H9 (cell line): ENCODE data around the gene HM13. TPM values are rescaled to one million over a fixed set of nuclear protein-coding genes. Genes with fewer than 3 reads are reported as not detected.

Source experiments
- DNase-seq: peaks from one replicate; pipeline ENCODE4 v3.0.0-alpha.2; 2017
- H2AFZ ChIP-seq: one replicate; pipeline ENCODE4 v1.6.1; 2013; ENCODE audit warnings: mild to moderate bottlenecking, low read length, control low read depth, moderate library complexity
- H2AK5ac ChIP-seq: 2 replicates; pipeline ENCODE4 v1.6.1; 2013; ENCODE audit warnings: low read length, control low read depth, mixed read lengths; ENCODE audit not compliant: insufficient read length
- H2BK120ac ChIP-seq: one replicate; pipeline ENCODE4 v1.6.1; 2013; ENCODE audit warnings: low read depth, mild to moderate bottlenecking, low read length, control low read depth, inconsistent platforms; ENCODE audit not compliant: poor library complexity, severe bottlenecking
- H2BK12ac ChIP-seq: 2 replicates; pipeline ENCODE4 v1.6.1; 2013; ENCODE audit warnings: low read length, control low read depth, mixed read lengths, low read depth; ENCODE audit not compliant: insufficient read length
- H2BK15ac ChIP-seq: 2 replicates; pipeline ENCODE4 v1.6.1; 2013; ENCODE audit warnings: low read depth, low read length, control low read depth
- H2BK20ac ChIP-seq: one replicate; pipeline ENCODE4 v1.6.1; 2013; ENCODE audit warnings: low read depth, mild to moderate bottlenecking, low read length, control low read depth, inconsistent platforms; ENCODE audit not compliant: poor library complexity, severe bottlenecking
- H2BK5ac ChIP-seq: 2 replicates; pipeline ENCODE4 v1.6.1; 2013; ENCODE audit warnings: low read length, control low read depth, mixed read lengths; ENCODE audit not compliant: insufficient read length
- H3K14ac ChIP-seq: 2 replicates; pipeline ENCODE4 v1.6.1; 2013; ENCODE audit warnings: low read length, control low read depth; ENCODE audit not compliant: insufficient read depth
- H3K18ac ChIP-seq: 2 replicates; pipeline ENCODE4 v1.6.1; 2013; ENCODE audit warnings: low read depth, mild to moderate bottlenecking, mixed read lengths, low read length, control low read depth; ENCODE audit not compliant: insufficient read length
- H3K23ac ChIP-seq: 2 replicates; pipeline ENCODE4 v1.6.1; 2013; ENCODE audit warnings: low read length, control low read depth, mixed read lengths, low read depth; ENCODE audit not compliant: insufficient read length
- H3K23me2 ChIP-seq: 2 replicates; pipeline ENCODE4 v1.6.1; 2013; ENCODE audit warnings: low read depth, mild to moderate bottlenecking, mixed read lengths, low read length, control low read depth; ENCODE audit not compliant: insufficient read length, poor library complexity, severe bottlenecking
- H3K27ac ChIP-seq: 2 replicates; pipeline ENCODE4 v1.5.1; 2013; ENCODE audit warnings: low read length, control low read depth, mixed read lengths, low read depth; ENCODE audit not compliant: insufficient read length
- H3K27me3 ChIP-seq: 2 replicates; pipeline ENCODE4 v1.6.1; 2013; ENCODE audit warnings: low read length, control low read depth, inconsistent platforms; ENCODE audit not compliant: insufficient read depth
- H3K4ac ChIP-seq: 2 replicates; pipeline ENCODE4 v1.6.1; 2013; ENCODE audit warnings: low read depth, mild to moderate bottlenecking, control low read depth, inconsistent platforms, low read length, moderate library complexity
- H3K4me1 ChIP-seq: 2 replicates; pipeline ENCODE4 v1.6.1; 2013; ENCODE audit warnings: low read length, control low read depth, inconsistent platforms; ENCODE audit not compliant: insufficient read depth
- H3K4me2 ChIP-seq: 2 replicates; pipeline ENCODE4 v1.6.1; 2013; ENCODE audit warnings: low read length, control low read depth, mixed read lengths; ENCODE audit not compliant: insufficient read length, insufficient read depth
- H3K56ac ChIP-seq: 2 replicates; pipeline ENCODE4 v1.6.1; 2013; ENCODE audit warnings: low read depth, mild to moderate bottlenecking, mixed read lengths, low read length, control low read depth; ENCODE audit not compliant: insufficient read length
- H3K79me1 ChIP-seq: 2 replicates; pipeline ENCODE4 v1.6.1; 2013; ENCODE audit warnings: low read depth, mild to moderate bottlenecking, moderate library complexity, low read length, control low read depth, inconsistent platforms; ENCODE audit not compliant: insufficient read depth, poor library complexity, severe bottlenecking
- H3K79me2 ChIP-seq: 2 replicates; pipeline ENCODE4 v1.6.1; 2013; ENCODE audit warnings: low read length, control low read depth, inconsistent platforms; ENCODE audit not compliant: insufficient read depth
- H3K9ac ChIP-seq: 2 replicates; pipeline ENCODE4 v1.6.1; 2013; ENCODE audit warnings: low read length, control low read depth, mixed read lengths; ENCODE audit not compliant: insufficient read length; ENCODE audit errors: extremely low read depth
- H3K9me3 ChIP-seq: one replicate; pipeline ENCODE4 v1.6.1; 2013; ENCODE audit warnings: low read depth, low read length, inconsistent platforms; ENCODE audit not compliant: control insufficient read depth
- H3T11ph ChIP-seq: one replicate; pipeline ENCODE4 v1.6.1; 2013; ENCODE audit warnings: mild to moderate bottlenecking, low read length, control low read depth, inconsistent platforms
- H4K20me1 ChIP-seq: one replicate; pipeline ENCODE4 v1.6.1; 2013; ENCODE audit not compliant: control insufficient read depth, insufficient read length, insufficient read depth
- H4K5ac ChIP-seq: 2 replicates; pipeline ENCODE4 v1.6.1; 2013; ENCODE audit warnings: low read depth, mild to moderate bottlenecking, mixed read lengths, low read length, control low read depth; ENCODE audit not compliant: insufficient read length
- H4K8ac ChIP-seq: replicated peaks from 2 replicates; pipeline ENCODE4 v1.6.1; 2013; ENCODE audit warnings: low read length, control low read depth, mixed read lengths, low read depth; ENCODE audit not compliant: insufficient read length
- H4K91ac ChIP-seq: 2 replicates; pipeline ENCODE4 v1.6.1; 2013; ENCODE audit warnings: low read depth, mild to moderate bottlenecking, moderate library complexity, mixed read lengths, low read length, control low read depth; ENCODE audit not compliant: insufficient read length
- H3K27ac Mint-ChIP-seq, 3 experiments: 2 replicates in 2 of 3; 3 replicates in 1 of 3; pipeline ENCODE4 v1.8.0; 2020 to 2021; ENCODE audit warnings: mixed read lengths in 3 of 3, mild to moderate bottlenecking in 1 of 3, moderate library complexity in 1 of 3
- H3K27me3 Mint-ChIP-seq: 2 replicates; pipeline ENCODE4 v1.8.0; 2021; ENCODE audit warnings: low read depth, mild to moderate bottlenecking, moderate library complexity, mixed read lengths
- H3K36me3 Mint-ChIP-seq, 3 experiments: 2 replicates in 2 of 3; 3 replicates in 1 of 3; pipeline ENCODE4 v1.8.0; 2020 to 2021; ENCODE audit warnings: low read depth in 3 of 3, mixed read lengths in 3 of 3; ENCODE audit not compliant: insufficient read depth in 1 of 3
- H3K4me1 Mint-ChIP-seq, 2 experiments: 2 replicates each; pipeline ENCODE4 v1.8.0; 2020; ENCODE audit warnings: mixed read lengths in 2 of 2
- H3K4me3 Mint-ChIP-seq, 2 experiments: 2 replicates in 1 of 2; 3 replicates in 1 of 2; pipeline ENCODE4 v1.8.0; 2020 to 2021; ENCODE audit warnings: mild to moderate bottlenecking in 2 of 2, mixed read lengths in 2 of 2, moderate library complexity in 1 of 2
- H3K9me3 Mint-ChIP-seq, 2 experiments: 2 replicates in 1 of 2; 3 replicates in 1 of 2; pipeline ENCODE4 v1.8.0; 2020; ENCODE audit warnings: mild to moderate bottlenecking in 2 of 2, mixed read lengths in 2 of 2, moderate library complexity in 1 of 2
- WGBS: extraction: QIAGEN DNeasy Blood & Tissue Kit; methylation state at CpG from one replicate; pipeline ENCODE4 v1.1.7; 2013; ENCODE audit warnings: missing lambda C conversion rate, low lambda C conversion rate, mixed read lengths; ENCODE audit not compliant: insufficient read length; ENCODE audit errors: extremely low coverage; 5-methylcytosine and 5-hydroxymethylcytosine counted together
- total RNA-seq: library from RNA; stranded (reverse); gene quantifications from 2 replicates; pipeline ENCODE4 v1.2.1, GENCODE V29; 2021
- TF ChIP-seq, protein P1 (sequence below): fragments of 200-600 bp; sonication (generic); conservative IDR thresholded peaks from 3 replicates; pipeline ENCODE4 v1.8.0; 2021; ENCODE audit warnings: antibody characterized with exemption, mild to moderate bottlenecking

The HM13 gene
- total RNA-seq, 1 experiment from 2014 or later, result 169 TPM

DNA sequence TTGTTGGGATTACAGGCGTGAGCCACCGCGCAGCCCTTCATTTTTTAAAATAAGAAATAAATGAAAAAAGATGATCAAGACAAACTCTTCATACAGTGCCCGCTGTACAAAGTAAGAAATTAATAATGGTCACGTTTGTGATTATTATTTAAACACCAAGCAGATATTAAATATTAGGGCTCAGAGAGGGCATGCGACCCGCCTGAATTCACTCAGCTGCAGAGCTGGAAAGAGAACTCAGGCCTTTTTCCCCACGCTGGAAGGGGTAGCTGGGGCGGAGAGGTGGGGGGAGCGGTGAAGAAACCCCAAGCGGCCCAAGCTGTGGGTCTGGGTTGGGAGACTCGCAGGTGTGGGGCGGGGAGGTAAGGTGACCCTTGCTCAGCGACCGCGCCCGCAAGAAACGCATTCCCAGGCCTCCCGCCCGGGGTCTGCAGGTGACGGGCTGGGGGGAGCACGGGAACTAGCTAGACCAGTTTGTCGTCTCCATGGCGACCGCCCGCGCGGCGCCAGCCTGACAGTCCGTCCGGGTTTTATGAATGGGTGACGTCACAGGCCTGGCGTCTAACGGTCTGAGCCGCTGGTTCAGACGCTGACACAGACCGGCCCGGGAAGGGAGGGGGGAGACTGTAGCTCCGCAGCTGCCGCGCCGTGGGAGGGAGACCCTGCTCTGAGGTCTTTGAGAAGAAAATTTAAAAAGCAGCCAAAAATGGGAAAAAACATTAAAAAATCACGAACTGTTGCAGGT lies 89.8 kb downstream of the HM13 start:
- no CpG with 5 or more reads among the region's 43 CpGs for WGBS
- no peak overlapping the region for H3K9ac ChIP-seq
- Mint-ChIP-seq H3K4me3 (peak overlapping the region; percentile 93 to 97), H3K27me3 (peaks cover 2% of the 10 kb centered on the region), H3K36me3 (peaks cover 6 to 22% (median 18%) of the 10 kb centered on the region in 3 experiments), H3K4me1 (peaks cover 33 to 40% of the 10 kb centered on the region in 2 experiments), H3K27ac (peak overlapping the region; percentile 95 to 100 (median 98); a peak in 6 of 7 replicates), H3K9me3 (peaks cover 3% of the 10 kb centered on the region in 2 experiments; a peak in 2 of 5 replicates)
- DNase-seq, result peak; percentile 99
- H2BK15ac ChIP-seq, result no peak overlapping the region
- peaks cover 5% of the 10 kb centered on the region; the same call in 1 of the 2 replicates for H3K4me1 ChIP-seq
- H3K79me2 ChIP-seq, result peaks cover 4% of the 10 kb centered on the region; the same call in 1 of the 2 replicates
- no peak overlapping the region for H2BK5ac ChIP-seq
- peaks cover 17% of the 10 kb centered on the region for H3K23me2 ChIP-seq
- no peak overlapping the region for H2BK12ac ChIP-seq
- no peak overlapping the region for H4K5ac ChIP-seq
- H3K4me2 ChIP-seq, result peak overlapping the region; percentile 57
- H3K56ac ChIP-seq, result no peak overlapping the region
- H2BK20ac ChIP-seq, result no peak overlapping the region
- H3K79me1 ChIP-seq, result no peaks in the 10 kb centered on the region
- no peak overlapping the region for H3K27ac ChIP-seq
- H3K4ac ChIP-seq, result no peak overlapping the region; the same call in 1 of the 2 replicates
- no peak overlapping the region for H4K8ac ChIP-seq
- H3K9me3 ChIP-seq, result no peaks in the 10 kb centered on the region
- no peak overlapping the region for H4K91ac ChIP-seq
- no peak overlapping the region for H3T11ph ChIP-seq
- no peak overlapping the region for H2AK5ac ChIP-seq
- peak overlapping the region; percentile 60 for H3K18ac ChIP-seq
- H4K20me1 ChIP-seq, result no peaks in the 10 kb centered on the region
- no peaks in the 10 kb centered on the region for H3K27me3 ChIP-seq
- H2BK120ac ChIP-seq, result peak overlapping the region; percentile 53
- no peak overlapping the region for H2AFZ ChIP-seq
- no peak overlapping the region for H3K23ac ChIP-seq
- H3K14ac ChIP-seq, result peak overlapping the region; percentile 19; the same call in 1 of the 2 replicates
- TF ChIP-seq, protein P1, sequence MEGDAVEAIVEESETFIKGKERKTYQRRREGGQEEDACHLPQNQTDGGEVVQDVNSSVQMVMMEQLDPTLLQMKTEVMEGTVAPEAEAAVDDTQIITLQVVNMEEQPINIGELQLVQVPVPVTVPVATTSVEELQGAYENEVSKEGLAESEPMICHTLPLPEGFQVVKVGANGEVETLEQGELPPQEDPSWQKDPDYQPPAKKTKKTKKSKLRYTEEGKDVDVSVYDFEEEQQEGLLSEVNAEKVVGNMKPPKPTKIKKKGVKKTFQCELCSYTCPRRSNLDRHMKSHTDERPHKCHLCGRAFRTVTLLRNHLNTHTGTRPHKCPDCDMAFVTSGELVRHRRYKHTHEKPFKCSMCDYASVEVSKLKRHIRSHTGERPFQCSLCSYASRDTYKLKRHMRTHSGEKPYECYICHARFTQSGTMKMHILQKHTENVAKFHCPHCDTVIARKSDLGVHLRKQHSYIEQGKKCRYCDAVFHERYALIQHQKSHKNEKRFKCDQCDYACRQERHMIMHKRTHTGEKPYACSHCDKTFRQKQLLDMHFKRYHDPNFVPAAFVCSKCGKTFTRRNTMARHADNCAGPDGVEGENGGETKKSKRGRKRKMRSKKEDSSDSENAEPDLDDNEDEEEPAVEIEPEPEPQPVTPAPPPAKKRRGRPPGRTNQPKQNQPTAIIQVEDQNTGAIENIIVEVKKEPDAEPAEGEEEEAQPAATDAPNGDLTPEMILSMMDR, result no peak
